ENCODE data around the gene INMT. TPM values are rescaled to one million over a fixed set of nuclear protein-coding genes. Genes with fewer than 3 reads are reported as not detected.
A peak's percentile ranks its signal among the peaks of the same experiment; 100 is the strongest.

The INMT gene
- polyA plus RNA-seq, 1 of the 3 experiments (the other 2 are of a cell fraction): not detected

- Histone ChIP-seq H2AFZ (ENCODE audit: low read depth) (no peak overlapping the region), H3K27ac (ENCODE audit: low read depth in 2 of 2, low read length in 1 of 2) (peak overlapping the region in 1 of 2 experiments; percentile 4; a peak in 2 of 4 replicates), H3K4me1 (ENCODE audit: control insufficient read depth in 1 of 2, insufficient read depth in 2 of 2, low read depth in 1 of 2, low read length in 1 of 2) (peaks cover 24 to 51% of the 10 kb centered on the region in 2 experiments), H3K9me3 (no peaks in the 10 kb centered on the region), H3F3A (replicated peaks; ENCODE audit: insufficient read depth) (peaks cover 23% of the 10 kb centered on the region), H3K4me3 (ENCODE audit: low read depth in 2 of 2, low read length in 1 of 2) (no peak overlapping the region), H3K27me3 (ENCODE audit: insufficient read depth) (no peaks in the 10 kb centered on the region), H3K9me2 (no peaks in the 10 kb centered on the region), H3K9ac (no peak overlapping the region), H3K36me3 (replicated peaks in 1 of 2; ENCODE audit: control insufficient read depth in 1 of 2, insufficient read depth in 2 of 2, low read length in 1 of 2) (no peaks in the 10 kb centered on the region), H3K4me2 (no peak overlapping the region), H3K79me2 (ENCODE audit: insufficient read depth) (no peaks in the 10 kb centered on the region), H4K20me1 (ENCODE audit: insufficient read depth) (no peaks in the 10 kb centered on the region)
- POLR2A ChIA-PET: no interaction called here
- 44% methylated on average over 5 of the region's 6 CpGs for WGBS (ENCODE audit: low lambda C conversion rate)
- DNase-seq: peak; percentile 89
- CTCF ChIA-PET: interaction anchor here (0.7 to 1.9 kb wide), 26 partner anchors 10 to 333 kb away, joined by 3 to 26 read pairs (median 6); partner anchors contain the start of gene ADCYAP1R1
- TF ChIP-seq TEAD4 (IDR thresholded peaks at IDR 0.05; ENCODE audit: borderline replicate concordance, insufficient read depth) (no peak), FOXM1 (IDR thresholded peaks at IDR 0.05; ENCODE audit: low read depth) (no peak), GABPA (IDR thresholded peaks at IDR 0.05; ENCODE audit: low read depth) (no peak), JUND (IDR thresholded peaks at IDR 0.05) (no peak), ZBTB33 (IDR thresholded peaks at IDR 0.05; ENCODE audit: borderline replicate concordance, low read depth) (no peak), REST (IDR thresholded peaks at IDR 0.05; ENCODE audit: low read depth, low read length) (no peak), IRF3 (IDR thresholded peaks at IDR 0.05; ENCODE audit: low read depth, low read length) (no peak), POLR2AphosphoS5 (IDR thresholded peaks at IDR 0.05; ENCODE audit: low read depth, low read length) (no peak), EZH2phosphoT487 (IDR thresholded peaks at IDR 0.05; ENCODE audit: borderline replicate concordance, low read depth) (no peak), RXRA (IDR thresholded peaks at IDR 0.05; ENCODE audit: borderline replicate concordance, low read depth) (no peak), FOXJ3 (CRISPR knock-in tag; IDR thresholded peaks at IDR 0.05) (no peak), ELF1 (IDR thresholded peaks at IDR 0.05) (no peak), NFIC (IDR thresholded peaks at IDR 0.05; ENCODE audit: borderline replicate concordance) (peak; percentile 49; the same call in 1 of the 2 replicates), MAX (IDR thresholded peaks at IDR 0.05; ENCODE audit: low read depth) (no peak), MEF2A (IDR thresholded peaks at IDR 0.05; ENCODE audit: borderline replicate concordance, low read depth) (no peak), TAF1 (IDR thresholded peaks at IDR 0.05; ENCODE audit: borderline replicate concordance, low read depth, low read length) (no peak), USF2 (IDR thresholded peaks at IDR 0.05; ENCODE audit: borderline replicate concordance, low read depth, low read length) (no peak), FOSL2 (IDR thresholded peaks at IDR 0.05; ENCODE audit: borderline replicate concordance, low read depth) (no peak), TCF12 (IDR thresholded peaks at IDR 0.05) (no peak), YY1 (IDR thresholded peaks at IDR 0.05; ENCODE audit: low read depth) (no peak), PBX3 (IDR thresholded peaks at IDR 0.05) (no peak), RFX5 (IDR thresholded peaks at IDR 0.05; ENCODE audit: low read length) (no peak), GATA2 (CRISPR knock-in tag; IDR thresholded peaks at IDR 0.05) (0 out of 2 replicates have a peak, but pooled peaks have one; percentile 6), MXI1 (IDR thresholded peaks at IDR 0.05; ENCODE audit: low read depth, low read length) (no peak), EP300 (IDR thresholded peaks at IDR 0.05; ENCODE audit: borderline replicate concordance in 1 of 2, low read depth in 1 of 2, low read length in 1 of 2) (no peak)
Observed at GRCh38 chr7:30800785-30801252, 48.9 kb downstream of the INMT start.

Data from SK-N-SH (cell line).